ENCODE results near the gene PRAMEF6.
"Not testable (repeated sequence)": the region's sequence is repeated elsewhere in the genome, so short reads cannot be mapped to it uniquely, and the experiment has no call there.

GRCh38 chr1:12903793-12904572 lies 43.4 kb downstream of the PRAMEF6 start:
- TF ChIP-seq, protein P1, sequence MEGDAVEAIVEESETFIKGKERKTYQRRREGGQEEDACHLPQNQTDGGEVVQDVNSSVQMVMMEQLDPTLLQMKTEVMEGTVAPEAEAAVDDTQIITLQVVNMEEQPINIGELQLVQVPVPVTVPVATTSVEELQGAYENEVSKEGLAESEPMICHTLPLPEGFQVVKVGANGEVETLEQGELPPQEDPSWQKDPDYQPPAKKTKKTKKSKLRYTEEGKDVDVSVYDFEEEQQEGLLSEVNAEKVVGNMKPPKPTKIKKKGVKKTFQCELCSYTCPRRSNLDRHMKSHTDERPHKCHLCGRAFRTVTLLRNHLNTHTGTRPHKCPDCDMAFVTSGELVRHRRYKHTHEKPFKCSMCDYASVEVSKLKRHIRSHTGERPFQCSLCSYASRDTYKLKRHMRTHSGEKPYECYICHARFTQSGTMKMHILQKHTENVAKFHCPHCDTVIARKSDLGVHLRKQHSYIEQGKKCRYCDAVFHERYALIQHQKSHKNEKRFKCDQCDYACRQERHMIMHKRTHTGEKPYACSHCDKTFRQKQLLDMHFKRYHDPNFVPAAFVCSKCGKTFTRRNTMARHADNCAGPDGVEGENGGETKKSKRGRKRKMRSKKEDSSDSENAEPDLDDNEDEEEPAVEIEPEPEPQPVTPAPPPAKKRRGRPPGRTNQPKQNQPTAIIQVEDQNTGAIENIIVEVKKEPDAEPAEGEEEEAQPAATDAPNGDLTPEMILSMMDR (IDR thresholded peaks at IDR 0.05) = not testable (repeated sequence)
- not testable (repeated sequence) for TF ChIP-seq POLR2A (IDR thresholded peaks at IDR 0.05)

Measured in testis (tissue), 2 donors.